AG09309 (cell line): ENCODE results near the gene ASL.
"Not testable (repeated sequence)": the region's sequence is repeated elsewhere in the genome, so short reads cannot be mapped to it uniquely, and the experiment has no call there.

Experiments used
- DNase-seq: peaks from one replicate; pipeline ENCODE4 v3.0.0-alpha.2; 2010; ENCODE audit warnings: low read depth
- H3K4me3 ChIP-seq: 2 replicates; pipeline ENCODE4 v1.5.1; 2011; ENCODE audit warnings: mild to moderate bottlenecking, low read depth, low read length, moderate library complexity; ENCODE audit not compliant: control insufficient read depth
- TF ChIP-seq, protein P1 (sequence below): IDR thresholded peaks from 2 replicates; pipeline ENCODE4 v1.5.1; 2011; ENCODE audit warnings: mild to moderate bottlenecking, low read depth, low read length, inconsistent platforms; ENCODE audit not compliant: insufficient read depth, control insufficient read depth; ENCODE audit errors: missing control alignments

ASL gene

DNA sequence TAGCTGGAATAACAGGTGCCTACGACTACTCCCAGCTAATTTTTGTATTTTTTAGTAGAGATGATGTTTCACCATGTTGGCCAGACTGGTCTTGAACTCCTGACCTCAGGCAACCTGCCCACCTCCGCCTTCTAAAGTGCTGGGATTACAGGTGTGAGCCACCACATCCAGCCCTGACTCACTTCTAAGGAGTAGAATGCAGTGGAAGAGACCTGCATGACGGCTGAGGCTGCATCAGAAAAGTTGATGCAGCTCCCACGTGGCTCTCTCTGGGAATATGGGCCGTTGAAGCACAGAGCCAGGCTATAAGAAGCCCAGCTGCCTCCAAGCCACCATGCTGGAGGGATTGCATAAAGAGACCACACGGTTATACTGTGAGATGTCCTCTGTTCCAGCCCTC lies 21.6 kb upstream of the ASL start:
- DNase-seq = no peak
- TF ChIP-seq, protein P1, sequence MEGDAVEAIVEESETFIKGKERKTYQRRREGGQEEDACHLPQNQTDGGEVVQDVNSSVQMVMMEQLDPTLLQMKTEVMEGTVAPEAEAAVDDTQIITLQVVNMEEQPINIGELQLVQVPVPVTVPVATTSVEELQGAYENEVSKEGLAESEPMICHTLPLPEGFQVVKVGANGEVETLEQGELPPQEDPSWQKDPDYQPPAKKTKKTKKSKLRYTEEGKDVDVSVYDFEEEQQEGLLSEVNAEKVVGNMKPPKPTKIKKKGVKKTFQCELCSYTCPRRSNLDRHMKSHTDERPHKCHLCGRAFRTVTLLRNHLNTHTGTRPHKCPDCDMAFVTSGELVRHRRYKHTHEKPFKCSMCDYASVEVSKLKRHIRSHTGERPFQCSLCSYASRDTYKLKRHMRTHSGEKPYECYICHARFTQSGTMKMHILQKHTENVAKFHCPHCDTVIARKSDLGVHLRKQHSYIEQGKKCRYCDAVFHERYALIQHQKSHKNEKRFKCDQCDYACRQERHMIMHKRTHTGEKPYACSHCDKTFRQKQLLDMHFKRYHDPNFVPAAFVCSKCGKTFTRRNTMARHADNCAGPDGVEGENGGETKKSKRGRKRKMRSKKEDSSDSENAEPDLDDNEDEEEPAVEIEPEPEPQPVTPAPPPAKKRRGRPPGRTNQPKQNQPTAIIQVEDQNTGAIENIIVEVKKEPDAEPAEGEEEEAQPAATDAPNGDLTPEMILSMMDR = no peak
- no peak overlapping the region for H3K4me3 ChIP-seq

GRCh38 chr7:66055321-66055956 lies 20.2 kb upstream of the ASL start:
- TF ChIP-seq, protein P1 = no peak
- H3K4me3 ChIP-seq = no peak overlapping the region
- DNase-seq = no peak

- TF ChIP-seq, protein P1 = no peak
- DNase-seq = no peak
- H3K4me3 ChIP-seq = no peak overlapping the region
Observed at GRCh38 chr7:66060796-66061195, 14.8 kb upstream of the ASL start.

GRCh38 chr7:66069732-66070131 lies 5.9 kb upstream of the ASL start:
- no peak overlapping the region for H3K4me3 ChIP-seq
- DNase-seq = no peak
- TF ChIP-seq, protein P1 = no peak

- no peak overlapping the region for H3K4me3 ChIP-seq
- TF ChIP-seq, protein P1 = no peak
- DNase-seq = no peak
Observed at GRCh38 chr7:66070222-66070621, 5.4 kb upstream of the ASL start.

DNA sequence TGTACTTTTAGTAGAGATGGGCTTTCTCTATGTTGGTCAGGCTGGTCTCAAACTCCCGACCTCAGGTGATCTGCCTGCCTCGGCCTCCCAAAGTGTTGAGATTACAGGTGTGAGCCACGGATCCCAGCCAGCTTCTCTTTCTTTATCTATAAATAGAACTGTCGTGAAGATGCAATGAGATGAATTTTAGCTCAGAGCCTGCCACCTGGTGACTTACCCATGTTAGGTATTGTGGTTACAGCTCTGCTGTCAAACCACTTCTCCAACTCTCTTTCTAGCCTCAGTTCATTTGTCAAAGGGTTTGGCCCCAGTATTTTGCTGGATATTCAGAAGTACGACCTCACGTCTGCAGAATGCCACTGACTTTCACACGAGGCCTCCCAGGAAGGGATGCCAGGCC lies 3.4 kb upstream of the ASL start:
- not testable (repeated sequence) for DNase-seq, H3K4me3 ChIP-seq

GRCh38 chr7:66076462-66077329 lies 1.1 kb downstream of the ASL start:
- TF ChIP-seq, protein P1 = no peak
- no peak for DNase-seq
- peak overlapping the region; percentile 87 for H3K4me3 ChIP-seq
